A673 (cell line): ENCODE results near the gene PSG11.
"Not testable (repeated sequence)": the region's sequence is repeated elsewhere in the genome, so short reads cannot be mapped to it uniquely, and the experiment has no call there.

ENCODE experiments used
- CTCF ChIP-seq: fragments of 300-800, 200-600 bp; sonication (generic); conservative IDR thresholded peaks from 2 replicates; pipeline ENCODE4 v1.5.1; 2017; ENCODE audit warnings: low read depth, mild to moderate bottlenecking, antibody characterized with exemption, low read length, moderate library complexity, mixed read lengths
- EZH2 ChIP-seq: fragments of 200-600 bp; sonication (generic); IDR thresholded peaks from 2 replicates; pipeline ENCODE4 v1.6.1; 2017; ENCODE audit warnings: borderline replicate concordance, low read depth, mild to moderate bottlenecking, mixed read lengths, antibody characterized with exemption, low read length; ENCODE audit not compliant: poor library complexity, severe bottlenecking

- not testable (repeated sequence) for TF ChIP-seq CTCF, EZH2
Observed at GRCh38 chr19:43027061-43027460, 792 bp upstream of the PSG11 start.
